Stimulated activated CD4-positive, alpha-beta T cell treated with anti-CD3 and anti-CD28 coated beads, Interleukin-12 subunit alpha, Interleukin-12 subunit beta, amount 100 ng/mL, for 4 hours (primary cell): Measurements from ENCODE around the gene WDR27.
"Not testable (repeated sequence)": the region's sequence is repeated elsewhere in the genome, so short reads cannot be mapped to it uniquely, and the experiment has no call there.

Experiments
- DNase-seq: peaks from one replicate; pipeline ENCODE4 v3.0.0-alpha.2; 2020

WDR27 gene

DNA sequence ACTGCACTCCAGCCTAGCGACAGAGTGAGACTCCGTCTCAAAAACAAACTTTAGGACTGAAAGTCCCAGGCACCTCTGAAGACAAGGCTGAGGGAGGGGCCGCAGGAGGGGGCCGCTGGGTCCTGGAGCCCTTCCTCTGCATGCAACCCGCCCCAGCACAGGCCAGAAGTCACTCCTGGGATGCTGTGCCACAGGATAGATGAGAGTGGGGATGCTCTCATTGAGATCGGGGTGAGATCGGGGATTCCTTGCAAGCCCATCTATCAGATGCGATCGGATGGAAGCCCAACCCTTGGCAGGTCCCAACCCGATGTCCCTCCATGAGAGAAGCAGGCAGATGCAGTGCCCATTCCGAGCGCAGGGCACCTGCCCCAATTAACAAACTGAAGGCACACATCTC, 66.5 kb downstream of the WDR27 start:
- no peak for DNase-seq

- DNase-seq: no peak
These were observed 69.0 kb downstream of the WDR27 start for GRCh38 chr6:169632841-169633240.

DNA sequence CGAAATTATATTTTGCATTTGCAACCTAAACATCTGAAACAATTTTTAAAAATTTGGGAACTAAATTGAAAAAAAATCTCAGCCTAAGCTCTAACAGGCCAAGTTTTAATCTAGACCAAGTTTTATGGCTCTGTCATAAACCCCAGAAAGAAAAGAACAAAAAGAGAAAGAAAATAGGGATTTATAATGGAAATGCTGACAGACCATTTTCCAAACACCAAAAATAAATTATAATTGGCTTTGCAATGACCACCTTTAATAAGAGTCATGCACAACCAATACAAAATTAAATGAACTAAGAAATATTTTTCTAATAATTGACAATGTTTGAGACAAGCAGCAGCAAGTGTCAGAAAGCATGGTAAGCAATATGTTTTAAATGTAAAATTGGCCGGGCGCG, 72.6 kb downstream of the WDR27 start:
- no peak for DNase-seq

- DNase-seq: no peak
These were observed 73.9 kb downstream of the WDR27 start for GRCh38 chr6:169627736-169628607.

GRCh38 chr6:169626649-169627048, 75.2 kb downstream of the WDR27 start:
- DNase-seq: no peak

DNA sequence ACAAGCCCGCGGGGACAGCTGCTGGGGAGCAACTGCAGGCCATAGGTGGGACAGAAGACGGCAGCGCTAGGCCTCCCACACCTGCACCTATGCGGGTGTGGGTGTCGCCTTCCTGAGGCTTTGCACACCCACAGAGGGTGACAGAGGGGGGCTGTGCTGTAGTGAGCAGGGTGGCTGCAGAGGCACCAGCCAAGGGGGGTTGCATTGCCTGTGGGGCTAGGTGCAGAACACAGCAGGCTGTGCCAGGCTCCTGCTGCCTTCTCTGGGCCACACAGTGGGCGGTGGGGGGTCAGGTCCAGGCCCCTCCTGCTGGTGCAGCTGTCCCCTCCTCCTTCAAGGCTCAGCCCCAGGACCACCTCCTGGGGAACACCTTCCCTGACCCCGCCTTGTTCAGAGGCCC, 75.7 kb downstream of the WDR27 start:
- DNase-seq: no peak

GRCh38 chr6:169625376-169625775, 76.5 kb downstream of the WDR27 start:
- no peak for DNase-seq

DNA sequence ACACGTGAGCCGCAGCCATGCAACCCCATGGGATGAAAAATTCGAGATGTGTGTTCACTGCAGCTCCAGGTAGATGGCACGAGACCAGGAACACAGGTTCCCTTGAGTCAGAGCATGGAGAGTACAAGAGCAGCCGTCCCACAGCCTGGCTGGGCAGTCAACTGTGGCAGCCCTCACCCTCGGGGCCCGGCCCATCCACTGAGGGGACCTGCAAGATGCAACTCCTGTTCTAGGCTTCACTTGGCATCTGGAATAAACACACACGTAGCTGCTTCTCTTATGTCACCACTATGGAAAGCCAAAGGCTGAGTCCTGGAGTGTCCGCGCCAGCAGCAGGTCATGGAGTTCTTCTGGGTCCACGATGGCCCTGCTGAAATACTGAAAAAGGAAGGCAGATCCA, 77.0 kb downstream of the WDR27 start:
- DNase-seq: no peak

DNA sequence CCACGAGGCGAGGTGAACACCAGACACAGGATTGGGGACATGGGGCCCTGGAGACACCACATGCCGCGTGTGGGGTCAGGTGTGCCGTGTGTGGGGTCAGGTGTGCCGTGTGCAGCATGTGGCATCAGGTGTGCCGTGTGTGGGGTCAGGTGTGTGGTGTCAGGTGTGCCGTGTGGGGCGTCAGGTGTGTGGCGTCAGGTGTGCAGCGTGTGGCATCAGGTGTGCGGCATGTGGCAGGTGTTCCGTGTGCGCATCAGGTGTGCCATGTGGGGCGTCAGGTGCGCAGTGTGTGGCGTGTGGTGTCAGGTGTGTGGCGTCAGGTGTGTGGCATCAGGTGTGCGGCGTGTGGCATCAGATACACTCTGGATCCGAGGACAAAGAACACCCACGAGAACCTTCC, 77.9 kb downstream of the WDR27 start:
- DNase-seq: no peak

DNA sequence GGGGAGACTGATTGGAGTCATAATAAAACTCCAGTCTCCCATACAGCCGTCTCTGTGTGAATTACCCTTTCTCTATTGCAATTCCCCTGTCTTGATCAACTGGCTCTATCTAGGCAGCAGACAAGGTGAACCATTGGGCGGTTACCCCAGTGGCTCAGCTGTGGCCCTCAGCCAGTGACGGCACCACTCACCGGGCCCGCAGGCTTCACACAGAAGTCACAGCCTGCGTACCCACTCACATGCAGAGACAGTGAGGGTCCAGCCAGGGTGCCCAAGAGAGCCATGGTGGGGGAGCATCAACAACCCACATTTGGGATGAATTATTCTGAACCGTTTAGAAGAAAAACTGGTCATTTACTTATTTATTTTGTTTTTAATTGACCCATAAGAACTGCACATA, 78.5 kb downstream of the WDR27 start:
- no peak for DNase-seq

DNA sequence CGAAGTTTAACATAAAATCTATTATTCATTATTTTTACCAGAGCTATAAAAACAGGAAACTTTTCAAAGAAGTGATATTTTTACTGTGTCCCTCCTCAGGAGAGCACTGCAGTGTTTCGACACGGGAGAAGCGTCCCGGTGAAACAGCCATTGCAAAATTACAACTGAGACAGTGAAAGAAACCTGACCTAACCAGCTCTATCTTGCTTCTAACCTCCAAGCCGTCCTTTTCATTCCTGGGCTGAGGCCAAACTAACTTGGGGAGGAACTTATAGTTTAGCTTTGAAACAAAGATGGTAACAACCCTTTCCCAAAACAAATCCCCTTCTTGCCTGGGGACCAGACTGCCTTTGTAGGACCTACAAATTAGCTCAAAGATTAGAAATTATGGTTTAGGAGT, 79.2 kb downstream of the WDR27 start:
- no peak for DNase-seq

DNA sequence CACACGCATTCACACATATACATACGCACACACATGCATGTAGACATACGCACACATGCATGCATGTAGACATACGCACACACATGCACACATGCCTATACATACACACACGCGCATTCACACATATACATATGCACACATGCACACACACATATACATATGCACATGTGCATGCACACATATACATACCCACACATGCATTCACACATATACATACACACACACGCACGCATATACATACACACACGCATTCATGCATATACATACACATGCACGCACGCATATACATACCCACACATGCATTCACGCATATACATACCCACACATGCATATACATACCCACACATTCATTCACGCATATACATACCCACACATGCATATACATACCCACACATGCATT, 80.5 kb downstream of the WDR27 start:
- no peak for DNase-seq

- DNase-seq: no peak
These were observed 81.4 kb downstream of the WDR27 start for GRCh38 chr6:169620171-169621130.

DNA sequence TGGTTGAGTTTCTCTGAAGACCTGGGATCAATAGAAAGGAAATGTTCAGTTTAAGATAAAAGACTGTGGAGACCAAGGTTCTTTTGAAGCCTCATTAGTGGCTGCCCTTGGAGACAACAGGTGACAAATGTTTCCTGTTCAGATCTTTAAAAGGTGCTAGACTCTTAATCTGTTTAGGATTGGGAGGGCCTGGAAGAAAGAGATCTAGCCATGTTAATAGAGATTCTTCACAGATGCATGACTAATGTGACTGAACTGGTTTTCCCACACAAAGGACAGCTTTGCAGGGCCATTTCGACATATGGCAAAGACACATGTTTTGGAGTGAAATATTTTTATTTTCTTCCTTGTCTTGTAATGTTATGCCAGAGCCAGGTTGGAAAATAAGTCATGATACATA, 82.2 kb downstream of the WDR27 start:
- no peak for DNase-seq

GRCh38 chr6:169618526-169619490, 83.0 kb downstream of the WDR27 start:
- DNase-seq: no peak

- no peak for DNase-seq
These were observed 84.3 kb downstream of the WDR27 start for GRCh38 chr6:169617562-169617961.

DNA sequence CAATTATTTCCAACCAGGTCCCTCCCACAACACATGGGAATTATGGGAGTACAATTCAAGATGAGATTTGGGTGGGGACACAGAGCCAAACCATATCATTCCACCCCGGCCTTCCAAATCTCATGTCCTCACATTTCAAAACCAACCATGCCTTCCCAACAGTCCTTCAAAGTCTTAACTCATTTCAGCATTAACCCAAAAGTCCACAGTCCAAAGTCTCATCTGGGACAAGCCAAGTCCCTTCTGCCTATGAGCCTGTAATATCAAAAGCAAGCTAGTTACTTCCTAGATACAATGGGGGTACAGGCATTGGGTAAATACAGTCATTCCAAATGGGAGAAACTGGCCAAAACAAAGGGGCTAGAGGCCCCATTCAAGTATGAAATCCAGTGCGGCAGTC, 93.2 kb downstream of the WDR27 start:
- not testable (repeated sequence) for DNase-seq

- no peak for DNase-seq
These were observed 97.8 kb downstream of the WDR27 start for GRCh38 chr6:169604076-169604475.

DNA sequence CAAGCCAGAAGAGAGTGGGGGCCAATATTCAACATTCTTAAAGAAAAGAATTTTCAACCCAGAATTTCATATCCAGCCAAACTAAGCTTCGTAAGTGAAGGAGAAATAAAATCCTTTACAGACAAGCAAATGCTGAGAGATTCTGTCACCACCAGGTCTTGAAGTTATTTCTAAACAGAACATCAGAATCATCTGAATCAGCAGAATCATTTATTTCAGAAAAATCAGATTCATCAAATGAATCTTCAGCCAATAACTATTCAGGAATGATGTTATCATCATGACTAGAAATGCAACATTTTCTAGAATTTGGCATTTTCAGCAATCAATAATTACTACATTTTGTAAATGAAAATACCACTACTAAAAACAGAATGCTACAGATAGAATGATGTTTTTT, 100.7 kb downstream of the WDR27 start:
- not testable (repeated sequence) for DNase-seq

GRCh38 chr6:169592558-169592957, 109.3 kb downstream of the WDR27 start:
- DNase-seq: no peak

DNA sequence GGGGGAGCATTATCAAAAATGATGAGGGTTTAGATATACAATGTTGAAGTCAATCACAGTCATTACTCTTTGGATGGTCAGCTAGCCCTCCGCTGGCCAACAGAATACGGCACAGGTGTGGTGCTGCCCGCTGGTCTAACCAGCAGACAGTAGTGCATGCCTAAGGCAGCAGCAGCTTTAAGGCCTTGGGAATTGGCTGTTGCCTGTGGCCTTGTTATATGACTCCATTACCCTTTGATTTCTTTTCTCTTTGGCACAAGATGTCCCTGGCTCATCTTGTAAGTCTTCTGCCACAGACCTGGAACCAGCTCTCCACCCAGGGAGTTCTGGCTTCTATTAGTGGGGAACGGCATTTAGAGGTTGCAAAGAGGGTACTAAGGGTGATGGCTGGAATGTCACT, 110.2 kb downstream of the WDR27 start:
- no peak for DNase-seq

DNA sequence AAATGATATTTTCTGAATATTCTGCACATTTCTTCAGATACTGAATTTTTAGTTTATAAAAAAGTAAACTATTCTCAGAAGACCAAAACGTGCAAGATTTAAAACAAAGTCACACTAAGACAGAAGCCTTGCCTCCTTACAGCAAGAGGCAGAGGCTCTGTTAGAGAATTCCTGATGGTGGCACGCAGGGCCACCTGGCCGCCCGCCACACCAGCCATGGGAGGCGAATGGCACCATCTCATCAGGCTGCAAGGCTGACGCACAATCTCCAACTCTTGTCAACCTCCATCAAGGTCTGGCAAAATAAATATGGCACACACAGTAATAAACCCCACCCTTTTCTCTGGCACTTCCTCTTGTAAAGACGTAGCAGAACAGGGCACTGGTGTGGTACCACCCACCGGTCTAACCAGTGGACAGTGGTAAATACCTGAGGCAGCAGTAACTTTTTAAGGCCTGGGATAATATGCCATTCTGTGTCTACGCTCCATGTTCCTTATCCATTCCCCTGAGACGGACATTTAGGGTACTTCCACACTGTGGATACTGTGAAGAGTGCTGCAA, 111.4 kb downstream of the WDR27 start:
- DNase-seq: no peak
